H1 (cell line): ENCODE results near the gene MICU1.

Experiments
- HDAC2 ChIP-seq, 2 experiments: fragments of 300-600 bp in 1 of 2; sonication (generic) in 1 of 2; IDR thresholded peaks; 2 replicates each; pipeline ENCODE4 v1.6.1; 2011 to 2012; ENCODE audit warnings: low read depth in 2 of 2, low read length in 2 of 2, mild to moderate bottlenecking in 2 of 2, moderate library complexity in 2 of 2, borderline replicate concordance in 1 of 2, inconsistent platforms in 1 of 2
- MAFK ChIP-seq: IDR thresholded peaks from 2 replicates; pipeline ENCODE4 v1.6.1; 2012; ENCODE audit warnings: low read depth, mild to moderate bottlenecking, improper control_type of control experiment, low read length

DNA sequence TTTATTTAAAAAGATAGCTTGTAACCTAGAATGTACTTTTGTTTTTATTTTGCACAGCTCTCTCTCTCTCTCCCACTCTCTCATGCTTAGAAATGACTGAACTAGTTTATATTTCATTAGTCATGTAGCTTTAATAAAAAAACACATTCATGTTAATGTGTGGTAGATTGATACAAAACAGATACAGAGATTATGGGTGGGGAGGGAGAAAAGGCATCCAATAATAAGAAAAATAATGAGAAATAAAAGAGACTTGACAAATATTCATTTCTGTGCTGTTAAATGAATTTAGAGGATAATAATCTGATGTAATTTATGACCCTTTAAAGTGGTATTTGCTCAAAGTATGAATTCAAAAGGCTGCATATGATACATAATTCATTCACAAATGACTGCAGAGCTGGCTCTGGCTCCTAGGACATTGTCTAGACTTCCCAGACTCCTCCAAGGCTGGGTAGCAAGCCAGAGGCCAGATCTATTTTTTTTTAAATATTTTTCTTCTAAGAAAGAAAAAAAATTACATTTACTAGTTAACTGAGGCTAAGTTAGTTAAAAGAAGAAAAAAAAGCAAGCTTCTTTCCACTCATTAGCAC is 165.5 kb downstream of the MICU1 start:
- TF ChIP-seq HDAC2 (IDR thresholded peaks at IDR 0.05; ENCODE audit: borderline replicate concordance in 1 of 2, low read depth in 2 of 2, low read length in 2 of 2) (no peak), MAFK (no peak)
